GM18502 (cell line): ENCODE measurements around the gene SHOC2.

Experiments
- ATAC-seq: cut with Tn5 transposase; IDR thresholded peaks from one replicate; pipeline ENCODE4 v1.9.1; 2021; ENCODE audit warnings: mild to moderate bottlenecking; ENCODE audit not compliant: unreplicated experiment, poor library complexity

SHOC2 gene

GRCh38 chr10:110939419-110939818, 20.0 kb downstream of the SHOC2 start:
- no peak for ATAC-seq

- no peak for ATAC-seq
These were observed 25.5 kb downstream of the SHOC2 start for GRCh38 chr10:110944792-110945396.

GRCh38 chr10:110946496-110946895, 27.1 kb downstream of the SHOC2 start:
- no peak for ATAC-seq

GRCh38 chr10:110947061-110947595, 27.7 kb downstream of the SHOC2 start:
- ATAC-seq: no peak

GRCh38 chr10:110951381-110951780, 32.0 kb downstream of the SHOC2 start:
- no peak for ATAC-seq

- ATAC-seq: no peak
These were observed 38.2 kb downstream of the SHOC2 start for GRCh38 chr10:110957606-110958005.

GRCh38 chr10:110959379-110960332, 40.3 kb downstream of the SHOC2 start:
- no peak for ATAC-seq

GRCh38 chr10:110960333-110960712, 40.9 kb downstream of the SHOC2 start:
- no peak for ATAC-seq

GRCh38 chr10:110962443-110962842, 43.0 kb downstream of the SHOC2 start:
- no peak for ATAC-seq

GRCh38 chr10:110963162-110963561, 43.8 kb downstream of the SHOC2 start:
- ATAC-seq: no peak

GRCh38 chr10:110964681-110965080, 45.3 kb downstream of the SHOC2 start:
- no peak for ATAC-seq

GRCh38 chr10:110965216-110965615, 45.8 kb downstream of the SHOC2 start:
- no peak for ATAC-seq

GRCh38 chr10:110966146-110966545, 46.7 kb downstream of the SHOC2 start:
- no peak for ATAC-seq

- no peak for ATAC-seq
These were observed 47.7 kb downstream of the SHOC2 start for GRCh38 chr10:110967009-110967630.

- peak; percentile 68 for ATAC-seq
These were observed 48.2 kb downstream of the SHOC2 start for GRCh38 chr10:110967645-110968044.

- no peak for ATAC-seq
These were observed 49.8 kb downstream of the SHOC2 start for GRCh38 chr10:110969183-110969582.

GRCh38 chr10:110971638-110972037, 52.2 kb downstream of the SHOC2 start:
- no peak for ATAC-seq

GRCh38 chr10:110972231-110973134, 53.1 kb downstream of the SHOC2 start:
- no peak for ATAC-seq

- peak; percentile 64 for ATAC-seq
These were observed 54.0 kb downstream of the SHOC2 start for GRCh38 chr10:110973400-110973799.

GRCh38 chr10:110976577-110976976, 57.2 kb downstream of the SHOC2 start:
- no peak for ATAC-seq
